ENCODE data around the gene SPINK6. TPM values are rescaled to one million over a fixed set of nuclear protein-coding genes. Genes with fewer than 3 reads are reported as not detected.

Gene SPINK6
- total RNA-seq, 1 donor from 2014 or later = not detected

GRCh38 chr5:148237785-148238417 lies 35.1 kb downstream of the SPINK6 start:
- no peak overlapping the region for H3K4me3 Mint-ChIP-seq (ENCODE audit: low read depth)
- H3K27me3 Mint-ChIP-seq = peaks cover 15% of the 10 kb centered on the region
- TF ChIP-seq CTCF (IDR thresholded peaks at IDR 0.05; ENCODE audit: unreplicated experiment) = no peak
- H3K4me1 Mint-ChIP-seq (ENCODE audit: low read depth) = no peaks in the 10 kb centered on the region
- no peaks in the 10 kb centered on the region for H3K9me3 Mint-ChIP-seq (ENCODE audit: low read depth)
- DNase-seq (ENCODE audit: low spot score, unreplicated experiment) = no peak
- no peak overlapping the region for H3K27ac Mint-ChIP-seq
- no peaks in the 10 kb centered on the region for H3K36me3 Mint-ChIP-seq (ENCODE audit: insufficient read depth)

GRCh38 chr5:148238418-148238794 lies 35.6 kb downstream of the SPINK6 start, which contains the start of gene MARCOL:
TSS of gene MARCOL (plus strand) at chr5:148238525. CDS start at chr5:148238598, 73 bp downstream.
- no peaks in the 10 kb centered on the region for H3K9me3 Mint-ChIP-seq (ENCODE audit: low read depth)
- no peaks in the 10 kb centered on the region for H3K4me1 Mint-ChIP-seq (ENCODE audit: low read depth)
- H3K27ac Mint-ChIP-seq = no peak within 1 kb of the TSS
- no peak for DNase-seq (ENCODE audit: low spot score, unreplicated experiment)
- TF ChIP-seq CTCF (IDR thresholded peaks at IDR 0.05; ENCODE audit: unreplicated experiment) = no peak
- no peaks in the 10 kb centered on the region for H3K36me3 Mint-ChIP-seq (ENCODE audit: insufficient read depth)
- peaks cover 15% of the 10 kb centered on the region for H3K27me3 Mint-ChIP-seq
- no peak within 1 kb of the TSS for H3K4me3 Mint-ChIP-seq (ENCODE audit: low read depth)

- Mint-ChIP-seq H3K27ac (no peak overlapping the region), H3K36me3 (ENCODE audit: insufficient read depth) (no peaks in the 10 kb centered on the region)
- no peak for TF ChIP-seq CTCF (IDR thresholded peaks at IDR 0.05; ENCODE audit: unreplicated experiment)
These were observed 46.1 kb downstream of the SPINK6 start for GRCh38 chr5:148248894-148249293.

GRCh38 chr5:148255456-148255855 lies 52.6 kb downstream of the SPINK6 start:
- Mint-ChIP-seq H3K9me3 (ENCODE audit: low read depth) (peaks cover 41% of the 10 kb centered on the region), H3K27me3 (no peaks in the 10 kb centered on the region), H3K4me3 (ENCODE audit: low read depth) (no peak overlapping the region), H3K27ac (no peak overlapping the region), H3K36me3 (ENCODE audit: insufficient read depth) (peaks cover 2% of the 10 kb centered on the region), H3K4me1 (ENCODE audit: low read depth) (no peaks in the 10 kb centered on the region)
- no peak for DNase-seq (ENCODE audit: low spot score, unreplicated experiment)
- no peak for TF ChIP-seq CTCF (IDR thresholded peaks at IDR 0.05; ENCODE audit: unreplicated experiment)

More at GRCh38 chr5:148248894-148249293, 46.1 kb downstream of the SPINK6 start:
- Mint-ChIP-seq H3K9me3 (ENCODE audit: low read depth) (peaks cover 14% of the 10 kb centered on the region), H3K27me3 (peaks cover 20% of the 10 kb centered on the region), H3K4me3 (ENCODE audit: low read depth) (no peak overlapping the region), H3K4me1 (ENCODE audit: low read depth) (peaks cover 2% of the 10 kb centered on the region)
- DNase-seq (ENCODE audit: low spot score, unreplicated experiment) = no peak

- no peak for DNase-seq (ENCODE audit: low spot score, unreplicated experiment)
- Mint-ChIP-seq H3K4me3 (ENCODE audit: low read depth) (no peak overlapping the region), H3K27me3 (no peaks in the 10 kb centered on the region), H3K4me1 (ENCODE audit: low read depth) (no peaks in the 10 kb centered on the region), H3K9me3 (ENCODE audit: low read depth) (peaks cover 32% of the 10 kb centered on the region), H3K27ac (no peak overlapping the region), H3K36me3 (ENCODE audit: insufficient read depth) (peaks cover 2% of the 10 kb centered on the region)
- no peak for TF ChIP-seq CTCF (IDR thresholded peaks at IDR 0.05; ENCODE audit: unreplicated experiment)
These were observed 56.4 kb downstream of the SPINK6 start for GRCh38 chr5:148259288-148259687.

Measured in progenitor cell of endocrine pancreas (in vitro differentiated cells).